Measurements from ENCODE around the gene FRMD4A. TPM values are rescaled to one million over a fixed set of nuclear protein-coding genes. Genes with fewer than 3 reads are reported as not detected.
A peak's percentile ranks its signal among the peaks of the same experiment; 100 is the strongest.
"Not testable (repeated sequence)": the region's sequence is repeated elsewhere in the genome, so short reads cannot be mapped to it uniquely, and the experiment has no call there.

Gene FRMD4A
- total RNA-seq, 1 donor from 2014 or later, result 33.3 TPM

DNA sequence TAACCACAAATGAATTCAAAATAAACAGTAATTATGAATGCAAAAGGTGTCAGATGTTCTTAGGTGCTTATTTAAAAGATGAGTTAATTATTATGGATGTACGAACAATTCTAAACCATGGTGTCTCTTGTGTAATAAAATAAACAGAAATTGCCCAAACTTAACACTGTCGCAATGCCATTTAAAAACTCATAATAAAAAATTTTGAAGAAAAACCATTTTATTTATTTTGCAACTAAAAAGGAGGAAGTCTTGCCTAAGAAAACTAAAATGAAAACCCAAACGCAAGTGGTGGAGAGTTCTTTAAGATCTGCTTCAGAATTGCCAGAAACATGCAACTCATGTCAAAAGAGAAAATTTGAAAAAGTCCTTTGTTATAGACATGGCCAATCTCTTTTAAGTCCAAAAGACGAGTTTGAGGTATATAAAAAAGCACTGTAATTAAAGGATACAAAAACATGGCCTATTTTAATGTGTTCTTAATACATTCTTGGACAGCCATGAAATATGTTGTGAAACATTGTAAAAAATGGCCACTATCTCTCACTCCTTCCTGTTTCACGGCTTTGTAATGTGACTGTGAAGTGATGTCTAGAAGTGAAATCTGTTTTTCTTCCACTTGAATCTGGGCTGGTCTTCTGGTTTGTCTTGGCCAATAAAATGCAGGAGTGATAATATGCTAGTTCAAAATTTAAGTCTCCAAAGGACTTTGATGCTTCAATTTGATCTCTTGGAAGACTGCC is 421.0 kb downstream of the FRMD4A start:
- DNase-seq, result no peak

- DNase-seq, result no peak
These were observed 422.2 kb downstream of the FRMD4A start for GRCh38 chr10:13908475-13908874.

- DNase-seq, result no peak
These were observed 423.2 kb downstream of the FRMD4A start for GRCh38 chr10:13907570-13907969.

DNA sequence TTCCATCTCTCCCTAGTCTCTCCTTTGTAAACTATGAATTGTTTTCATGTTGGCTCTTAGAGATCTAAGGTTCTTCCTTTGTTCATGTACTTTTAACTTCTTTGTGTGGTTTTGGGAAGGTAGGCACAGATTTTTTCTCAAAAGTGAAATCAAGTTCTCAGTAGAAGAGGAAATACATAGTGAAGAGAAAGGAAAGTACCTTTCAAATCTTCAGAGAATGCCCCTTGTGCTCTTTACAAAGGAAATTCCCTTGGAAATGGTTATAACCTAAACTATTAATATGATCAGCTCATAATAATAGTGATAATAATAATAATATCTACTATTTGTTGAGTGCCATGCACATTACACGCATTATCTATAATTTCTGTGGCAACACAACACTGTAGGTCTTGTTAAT is 425.4 kb downstream of the FRMD4A start:
- DNase-seq, result no peak

- DNase-seq, result no peak
These were observed 426.7 kb downstream of the FRMD4A start for GRCh38 chr10:13904064-13904463.

- no peak for DNase-seq
These were observed 427.7 kb downstream of the FRMD4A start for GRCh38 chr10:13902868-13903587.

DNA sequence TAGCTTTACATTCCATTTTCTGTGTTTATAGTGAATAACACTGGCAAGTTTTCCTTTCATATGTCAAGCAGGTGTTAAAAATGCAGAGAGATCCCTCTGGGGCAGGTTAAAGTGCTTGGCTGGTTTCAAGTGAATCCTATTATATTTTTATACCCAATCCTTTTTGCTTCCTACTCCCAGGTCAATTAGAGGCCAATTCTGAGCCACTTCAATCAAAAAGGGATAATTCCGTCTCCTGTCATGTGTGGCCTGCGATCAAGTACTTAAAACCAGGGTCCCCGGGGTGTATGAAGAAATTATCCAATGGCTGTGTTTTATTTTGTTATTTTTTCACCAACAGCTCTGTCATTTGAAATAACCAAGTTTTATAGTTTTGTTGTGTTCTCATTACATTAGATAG is 430.8 kb downstream of the FRMD4A start:
- DNase-seq, result no peak

DNA sequence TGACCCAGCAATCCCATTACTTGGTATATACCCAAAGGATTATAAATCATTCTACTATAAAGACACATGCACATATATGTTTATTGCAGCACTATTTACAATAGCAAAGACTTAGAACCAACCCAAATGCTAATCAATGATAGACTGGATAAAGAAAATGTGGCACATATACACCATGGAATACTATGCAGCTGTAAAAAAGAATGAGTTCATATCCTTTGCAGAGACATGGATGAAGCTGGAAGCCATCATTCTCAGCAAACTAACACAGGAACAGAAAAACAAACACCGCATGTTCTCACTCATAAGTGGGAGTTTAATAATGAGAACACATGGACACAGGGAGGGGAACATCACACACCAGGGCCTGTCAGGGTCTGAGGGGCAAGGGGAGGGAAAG is 434.6 kb downstream of the FRMD4A start:
- DNase-seq, result not testable (repeated sequence)

DNA sequence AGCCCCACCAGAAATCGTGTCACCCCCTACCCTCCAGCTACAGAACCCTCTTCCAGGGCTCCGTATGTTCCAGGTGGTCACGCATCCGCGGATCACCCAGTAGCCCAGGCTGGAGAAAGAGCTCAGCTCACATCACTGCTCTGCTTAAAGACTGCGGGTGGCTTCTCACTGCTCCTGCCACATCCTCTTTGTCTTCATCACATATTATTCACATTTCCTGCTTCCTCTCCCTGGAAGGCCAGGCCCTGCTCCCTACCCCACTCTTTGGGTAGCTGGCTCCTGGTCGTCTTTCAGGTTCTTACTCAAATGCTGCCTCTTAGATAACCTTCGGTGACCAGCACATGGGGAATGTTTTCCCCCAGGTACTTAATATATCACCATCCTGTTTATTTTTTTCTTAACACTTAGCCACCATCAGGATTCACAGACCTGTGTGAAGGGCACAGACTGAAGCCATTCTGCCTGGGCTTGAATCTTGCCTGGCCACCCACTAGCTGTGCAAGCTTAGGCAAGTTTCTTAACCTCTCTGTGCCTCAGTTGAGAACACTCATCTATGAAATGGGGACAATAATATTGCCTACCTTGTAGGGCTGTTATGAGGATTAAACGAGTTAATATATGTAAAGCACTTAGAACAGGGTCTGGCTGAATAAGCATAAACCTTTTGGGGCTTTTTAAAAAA is 436.2 kb downstream of the FRMD4A start:
- no peak for DNase-seq

DNA sequence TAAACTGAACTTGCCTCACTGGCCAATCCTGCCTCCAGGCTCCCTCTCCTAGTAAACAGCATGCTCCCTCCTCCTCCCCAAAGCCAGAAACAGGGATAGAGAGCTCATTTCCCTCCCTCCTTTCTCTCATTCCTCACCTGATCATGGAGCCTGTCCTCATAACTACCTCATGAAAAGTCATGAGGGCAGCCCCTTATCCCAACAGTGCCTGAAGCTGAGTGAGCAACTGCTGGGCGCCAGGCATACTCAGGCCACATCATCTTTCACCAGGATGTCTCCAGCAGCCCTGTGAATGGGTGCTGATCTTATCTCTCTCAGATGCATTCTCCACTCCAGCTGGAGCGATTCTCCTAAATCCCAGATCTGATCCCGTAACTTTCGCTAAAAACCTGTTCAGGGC is 436.8 kb downstream of the FRMD4A start:
- DNase-seq, result no peak

- no peak for DNase-seq
These were observed 437.9 kb downstream of the FRMD4A start for GRCh38 chr10:13892871-13893270.

- DNase-seq, result no peak
These were observed 438.7 kb downstream of the FRMD4A start for GRCh38 chr10:13892001-13892491.

DNA sequence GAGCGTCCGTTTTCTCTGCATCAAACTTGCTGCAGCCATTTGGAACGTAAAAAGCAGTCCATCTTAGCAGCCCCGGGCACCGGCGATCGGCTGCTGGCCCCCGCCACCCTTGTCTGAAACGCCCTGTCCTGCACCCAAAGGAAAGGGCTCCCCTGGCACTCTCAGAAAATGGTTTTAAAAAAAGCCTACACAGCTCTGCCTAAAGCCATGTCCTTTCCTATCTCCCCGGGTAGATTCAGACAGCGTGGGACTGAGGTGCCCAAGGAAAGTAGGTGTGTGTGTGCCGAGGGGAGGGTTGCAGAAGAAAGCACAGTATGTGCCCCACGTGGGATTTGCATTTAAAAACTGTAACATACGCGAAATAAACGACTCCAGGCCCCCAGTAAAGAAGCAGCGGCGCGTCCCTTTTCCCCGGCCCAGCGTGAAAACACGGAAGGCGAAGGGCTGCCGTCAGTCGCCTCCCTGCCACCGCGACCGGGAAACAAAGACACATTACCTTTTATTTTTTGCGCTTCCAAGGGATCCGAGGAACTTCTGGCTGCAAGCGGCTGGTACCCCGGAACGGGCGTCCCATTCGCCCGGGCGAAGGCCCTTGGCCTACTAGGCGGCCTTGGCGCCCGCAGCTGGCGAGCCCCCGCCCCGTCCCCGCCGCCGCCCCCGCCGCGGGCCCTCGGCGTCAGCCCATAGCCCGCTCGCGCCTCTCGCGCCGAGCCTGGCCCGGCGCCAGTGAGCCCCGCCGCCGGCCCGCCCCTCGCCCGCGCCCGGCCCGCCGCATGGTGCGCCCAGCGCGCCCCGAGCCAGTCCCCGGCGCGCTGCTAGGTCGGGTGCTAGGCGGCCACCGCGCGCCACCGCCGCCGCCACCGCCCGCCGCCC is 439.4 kb downstream of the FRMD4A start:
- DNase-seq, result no peak

DNA sequence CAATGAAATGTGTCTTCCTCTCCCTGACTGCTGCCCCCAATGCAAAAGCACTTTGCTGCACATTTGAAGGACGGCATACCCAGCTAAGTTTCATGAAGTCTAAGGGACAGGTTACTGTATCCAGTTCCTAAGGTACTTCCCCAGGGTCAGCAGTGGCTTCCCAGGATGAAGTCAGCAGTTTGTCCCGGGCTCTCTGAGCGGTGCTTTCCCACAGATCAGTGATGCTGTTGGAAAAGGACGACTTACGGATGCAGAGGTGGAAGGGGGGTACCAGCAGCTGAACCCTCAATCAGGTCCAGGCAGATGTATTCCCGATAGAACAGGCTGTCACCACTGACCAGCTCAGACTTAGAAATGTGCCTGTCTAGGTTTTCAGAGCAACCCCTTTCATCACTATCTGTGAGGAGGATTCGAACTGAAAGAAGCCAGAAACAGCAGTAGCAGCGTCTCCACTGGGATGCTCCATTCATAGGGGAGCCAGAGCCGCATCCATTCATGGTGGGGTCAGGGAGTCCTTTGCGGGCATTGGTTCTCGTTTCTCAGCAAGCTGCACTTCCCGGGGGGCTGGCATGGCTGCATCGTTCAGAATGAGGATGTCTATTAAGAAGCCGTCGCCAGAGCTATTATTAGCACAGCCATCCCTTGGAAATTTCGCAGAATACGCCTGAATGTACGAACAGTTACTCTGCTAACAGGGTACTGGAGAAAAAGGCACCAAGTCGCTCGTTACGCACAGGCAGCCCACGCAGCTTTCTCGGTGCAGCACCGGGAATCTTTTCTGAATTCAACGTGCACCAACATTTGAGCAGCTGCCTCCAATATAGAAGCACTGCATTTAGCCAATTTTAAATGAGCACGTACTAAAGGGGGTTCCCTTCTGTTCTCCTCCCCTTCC is 440.2 kb downstream of the FRMD4A start:
- peak; percentile 37 for DNase-seq

- DNase-seq, result no peak
These were observed 443.0 kb downstream of the FRMD4A start for GRCh38 chr10:13887761-13888160.

GRCh38 chr10:13885238-13885990 is 445.3 kb downstream of the FRMD4A start:
- peak; percentile 36 for DNase-seq

GRCh38 chr10:13883636-13884444 is 446.9 kb downstream of the FRMD4A start:
- peak; percentile 23 for DNase-seq

GRCh38 chr10:13882119-13882711 is 448.5 kb downstream of the FRMD4A start:
- DNase-seq, result peak; percentile 36

DNA sequence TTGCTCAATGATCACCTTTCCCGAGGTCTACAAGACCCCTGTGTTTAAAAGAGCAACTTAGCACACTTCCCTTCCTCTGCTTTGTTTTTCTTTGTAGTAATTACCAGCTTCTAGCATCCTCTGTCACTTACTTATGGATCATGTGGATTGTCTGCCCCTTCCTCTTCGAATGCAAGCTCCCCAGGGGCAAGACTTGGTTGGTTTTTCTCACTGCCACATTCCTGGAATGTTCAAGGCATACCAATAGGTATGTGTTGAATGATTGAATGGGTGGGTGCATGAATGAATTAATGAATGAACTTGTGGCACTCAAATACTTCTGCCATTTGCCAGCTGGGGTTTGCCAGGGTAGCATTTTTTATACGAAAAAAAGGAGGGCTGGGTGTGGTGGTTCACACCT is 450.0 kb downstream of the FRMD4A start:
- DNase-seq, result no peak

Measured in skin of body (tissue), 2 donors.